Astrocyte of the cerebellum (primary cell): ENCODE measurements around the gene EPHA3.

Experiments used
- DNase-seq: peaks from one replicate; pipeline ENCODE4 v3.0.0-alpha.2; 2011; ENCODE audit warnings: low read depth
- H3K4me3 ChIP-seq: 2 replicates; pipeline ENCODE4 v1.5.1; 2011; ENCODE audit warnings: mild to moderate bottlenecking, low read depth, low read length, moderate library complexity
- in situ Hi-C: cut with HindIII; loops from 2 replicates; pipeline ENCODE4 v1.10.0; 2017; ENCODE audit warnings: low sequenced_read_pairs
- TF ChIP-seq, protein P1 (sequence below): IDR thresholded peaks from 2 replicates; pipeline ENCODE4 v1.5.1; 2012; ENCODE audit warnings: low read length, low read depth, moderate library complexity, mild to moderate bottlenecking; ENCODE audit errors: missing control alignments

EPHA3 gene

DNA sequence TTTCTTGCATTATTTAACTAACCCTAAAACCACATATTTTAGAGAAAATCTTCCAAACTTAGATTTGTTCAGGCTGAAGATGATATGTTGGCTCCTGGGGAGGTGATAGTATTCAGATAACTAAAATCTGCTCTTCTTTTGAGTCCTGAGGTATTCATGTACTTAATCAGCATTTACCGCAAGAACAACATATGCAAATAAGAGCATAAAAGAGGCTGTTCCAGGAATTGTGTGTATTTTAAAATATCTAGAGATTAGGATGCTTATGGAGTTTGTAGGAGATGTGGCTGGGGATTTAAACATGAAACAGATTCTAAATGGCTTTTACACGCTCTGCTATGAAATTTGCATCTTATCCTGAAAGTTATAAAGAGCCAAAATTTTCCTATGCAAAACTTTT lies 298.2 kb downstream of the EPHA3 start:
- no peak for DNase-seq
- TF ChIP-seq, protein P1, sequence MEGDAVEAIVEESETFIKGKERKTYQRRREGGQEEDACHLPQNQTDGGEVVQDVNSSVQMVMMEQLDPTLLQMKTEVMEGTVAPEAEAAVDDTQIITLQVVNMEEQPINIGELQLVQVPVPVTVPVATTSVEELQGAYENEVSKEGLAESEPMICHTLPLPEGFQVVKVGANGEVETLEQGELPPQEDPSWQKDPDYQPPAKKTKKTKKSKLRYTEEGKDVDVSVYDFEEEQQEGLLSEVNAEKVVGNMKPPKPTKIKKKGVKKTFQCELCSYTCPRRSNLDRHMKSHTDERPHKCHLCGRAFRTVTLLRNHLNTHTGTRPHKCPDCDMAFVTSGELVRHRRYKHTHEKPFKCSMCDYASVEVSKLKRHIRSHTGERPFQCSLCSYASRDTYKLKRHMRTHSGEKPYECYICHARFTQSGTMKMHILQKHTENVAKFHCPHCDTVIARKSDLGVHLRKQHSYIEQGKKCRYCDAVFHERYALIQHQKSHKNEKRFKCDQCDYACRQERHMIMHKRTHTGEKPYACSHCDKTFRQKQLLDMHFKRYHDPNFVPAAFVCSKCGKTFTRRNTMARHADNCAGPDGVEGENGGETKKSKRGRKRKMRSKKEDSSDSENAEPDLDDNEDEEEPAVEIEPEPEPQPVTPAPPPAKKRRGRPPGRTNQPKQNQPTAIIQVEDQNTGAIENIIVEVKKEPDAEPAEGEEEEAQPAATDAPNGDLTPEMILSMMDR: no peak
- H3K4me3 ChIP-seq: no peak overlapping the region
- in situ Hi-C loops: no loop called here

GRCh38 chr3:89411201-89411600 lies 303.8 kb downstream of the EPHA3 start:
- DNase-seq: no peak
- no peak overlapping the region for H3K4me3 ChIP-seq
- in situ Hi-C loops: no loop called here
- TF ChIP-seq, protein P1: no peak

GRCh38 chr3:89414270-89414669 lies 306.8 kb downstream of the EPHA3 start:
- TF ChIP-seq, protein P1: no peak

GRCh38 chr3:89419647-89420241 lies 312.3 kb downstream of the EPHA3 start:
- in situ Hi-C loops: no loop called here
- no peak for DNase-seq
- TF ChIP-seq, protein P1: no peak
- no peak overlapping the region for H3K4me3 ChIP-seq

More at GRCh38 chr3:89414270-89414669, 306.8 kb downstream of the EPHA3 start:
- in situ Hi-C loops: no loop called here
- no peak overlapping the region for H3K4me3 ChIP-seq
- DNase-seq: no peak

DNA sequence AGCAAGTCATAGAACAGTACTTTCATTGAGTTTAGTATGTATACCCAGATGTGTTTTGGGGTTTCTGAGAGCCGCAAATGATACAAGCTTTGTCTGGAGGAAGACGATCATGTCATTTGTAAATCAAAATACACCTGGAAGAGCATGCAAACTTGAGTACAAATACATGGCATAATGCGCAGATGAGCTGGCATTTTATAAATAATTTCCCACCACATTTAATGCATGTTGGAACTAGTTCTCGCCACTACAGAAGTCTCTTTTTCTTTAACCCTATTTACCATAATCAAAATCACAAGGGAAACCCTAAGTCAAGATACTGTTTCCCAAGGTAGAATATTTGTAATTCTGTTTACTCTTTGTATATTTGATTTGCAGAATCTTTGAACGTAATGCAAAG lies 318.6 kb downstream of the EPHA3 start:
- in situ Hi-C loops: no loop called here
- no peak overlapping the region for H3K4me3 ChIP-seq
- DNase-seq: no peak
- TF ChIP-seq, protein P1: no peak

GRCh38 chr3:89434621-89435380 lies 327.4 kb downstream of the EPHA3 start:
- peak; percentile 68 for DNase-seq
- in situ Hi-C loops: no loop called here
- H3K4me3 ChIP-seq: no peak overlapping the region
- TF ChIP-seq, protein P1: no peak
